Upper lobe of right lung (tissue), 1 donor: Measurements from ENCODE around the gene APLP2. TPM values are rescaled to one million over a fixed set of nuclear protein-coding genes. Genes with fewer than 3 reads are reported as not detected.

Experiments used
- ATAC-seq: fragments of 200-7000 bp; cut with Tn5 transposase; one replicate; pipeline ENCODE4 v1.9.1; 2020; ENCODE audit warnings: mild to moderate bottlenecking, moderate library complexity
- DNase-seq: peaks from one replicate; pipeline ENCODE4 v3.0.0-alpha.2; 2020
- H3K27ac ChIP-seq: fragments of 200-600 bp; one replicate; pipeline ENCODE4 v1.8.0; 2022
- H3K27me3 ChIP-seq: fragments of 200-600 bp; one replicate; pipeline ENCODE4 v1.8.0; 2022; ENCODE audit warnings: mild to moderate bottlenecking
- H3K36me3 ChIP-seq: fragments of 200-600 bp; one replicate; pipeline ENCODE4 v1.8.0; 2022
- H3K4me1 ChIP-seq: fragments of 200-600 bp; one replicate; pipeline ENCODE4 v1.8.0; 2022
- H3K4me3 ChIP-seq: fragments of 200-600 bp; one replicate; pipeline ENCODE4 v1.8.0; 2022; ENCODE audit warnings: mild to moderate bottlenecking
- H3K9me3 ChIP-seq: fragments of 200-600 bp; one replicate; pipeline ENCODE4 v1.8.0; 2022
- CTCF ChIP-seq: fragments of 200-600 bp; IDR thresholded peaks from one replicate; pipeline ENCODE4 v1.8.0; 2022; ENCODE audit warnings: antibody characterized with exemption
- intact Hi-C: fragments of 100-400 bp; cut with DNase I; formaldehyde crosslinking; loops from one replicate; pipeline ENCODE4 v1.11.0; 2022
- total RNA-seq: library from RNA; stranded (reverse); fragmentation: NEBNext Ultra II Directional; extraction: Animal tissue kit (Norgen Biotek cat#: 25700); gene quantifications from one replicate; pipeline ENCODE4 v1.2.1, GENCODE V29; 2021
- donor health status: DM: no; HTN: yes; CAD: no; lungs with severe emphysema.

Gene APLP2
- total RNA-seq, 1 donor from 2014 or later, result 726 TPM

- H3K27ac ChIP-seq, result no peak overlapping the region
- intact Hi-C loops, result no loop called here
- no peaks in the 10 kb centered on the region for H3K9me3 ChIP-seq
- ATAC-seq (no peak), DNase-seq (no peak)
- no peaks in the 10 kb centered on the region for H3K27me3 ChIP-seq
- no peaks in the 10 kb centered on the region for H3K4me1 ChIP-seq
- H3K36me3 ChIP-seq, result no peaks in the 10 kb centered on the region
- no peak overlapping the region for H3K4me3 ChIP-seq
- no peak for TF ChIP-seq CTCF
Measured at GRCh38 chr11:130025371-130025770, 44.3 kb upstream of the APLP2 start.

GRCh38 chr11:130029137-130029536, 40.6 kb upstream of the APLP2 start:
- no peak for DNase-seq
- intact Hi-C loops, result no loop called here
- Histone ChIP-seq H3K27ac (no peak overlapping the region), H3K4me3 (no peak overlapping the region), H3K36me3 (no peaks in the 10 kb centered on the region), H3K4me1 (no peaks in the 10 kb centered on the region), H3K27me3 (no peaks in the 10 kb centered on the region), H3K9me3 (no peaks in the 10 kb centered on the region)
- TF ChIP-seq CTCF, result no peak
- ATAC-seq, result no peak

- ATAC-seq, result no peak
- Histone ChIP-seq H3K9me3 (no peaks in the 10 kb centered on the region), H3K27me3 (no peaks in the 10 kb centered on the region), H3K36me3 (no peaks in the 10 kb centered on the region), H3K4me3 (no peak overlapping the region), H3K27ac (no peak overlapping the region), H3K4me1 (no peaks in the 10 kb centered on the region)
- TF ChIP-seq CTCF, result no peak
- no peak for DNase-seq
- intact Hi-C loops, result no loop called here
Measured at GRCh38 chr11:130031056-130031455, 38.6 kb upstream of the APLP2 start.

GRCh38 chr11:130031945-130032344, 37.7 kb upstream of the APLP2 start:
- Histone ChIP-seq H3K4me3 (no peak overlapping the region), H3K36me3 (no peaks in the 10 kb centered on the region), H3K9me3 (no peaks in the 10 kb centered on the region), H3K27me3 (no peaks in the 10 kb centered on the region), H3K27ac (no peak overlapping the region), H3K4me1 (no peaks in the 10 kb centered on the region)
- no peak for TF ChIP-seq CTCF
- no peak for DNase-seq
- intact Hi-C loops, result no loop called here
- no peak for ATAC-seq

- intact Hi-C loops, result no loop called here
- Histone ChIP-seq H3K27ac (no peak overlapping the region), H3K36me3 (no peaks in the 10 kb centered on the region), H3K4me3 (no peak overlapping the region), H3K27me3 (no peaks in the 10 kb centered on the region), H3K4me1 (no peaks in the 10 kb centered on the region), H3K9me3 (no peaks in the 10 kb centered on the region)
- no peak for ATAC-seq
- DNase-seq, result no peak
- no peak for TF ChIP-seq CTCF
Measured at GRCh38 chr11:130032931-130033330, 36.8 kb upstream of the APLP2 start.

- H3K36me3 ChIP-seq, result no peaks in the 10 kb centered on the region
- TF ChIP-seq CTCF, result no peak
- DNase-seq, result no peak
Measured at GRCh38 chr11:130034236-130034635, 35.5 kb upstream of the APLP2 start.

More at GRCh38 chr11:130034236-130034635, 35.5 kb upstream of the APLP2 start:
- no peaks in the 10 kb centered on the region for H3K27me3 ChIP-seq
- H3K27ac ChIP-seq, result no peak overlapping the region
- intact Hi-C loops, result no loop called here
- H3K4me3 ChIP-seq, result no peak overlapping the region
- H3K4me1 ChIP-seq, result no peaks in the 10 kb centered on the region
- no peaks in the 10 kb centered on the region for H3K9me3 ChIP-seq
- ATAC-seq, result no peak
